Endothelial cell (in vitro differentiated cells): ENCODE measurements around the gene MRFAP1. TPM values are rescaled to one million over a fixed set of nuclear protein-coding genes. Genes with fewer than 3 reads are reported as not detected.

Experiments
- DNase-seq: peaks from one replicate; pipeline ENCODE4 v3.0.0; 2021; ENCODE audit warnings: low spot score
- H3K27ac Mint-ChIP-seq: one replicate; pipeline ENCODE4 v1.8.0; 2021; ENCODE audit warnings: mixed read lengths, inconsistent platforms; ENCODE audit not compliant: unreplicated experiment
- H3K27me3 Mint-ChIP-seq: one replicate; pipeline ENCODE4 v1.8.0; 2021; ENCODE audit warnings: mild to moderate bottlenecking, moderate library complexity, mixed read lengths, inconsistent platforms; ENCODE audit not compliant: unreplicated experiment
- H3K36me3 Mint-ChIP-seq: one replicate; pipeline ENCODE4 v1.8.0; 2021; ENCODE audit warnings: mild to moderate bottlenecking, low read depth, mixed read lengths, inconsistent platforms; ENCODE audit not compliant: unreplicated experiment
- H3K4me1 Mint-ChIP-seq: one replicate; pipeline ENCODE4 v1.8.0; 2021; ENCODE audit warnings: mild to moderate bottlenecking, mixed read lengths, inconsistent platforms; ENCODE audit not compliant: unreplicated experiment
- H3K4me3 Mint-ChIP-seq: one replicate; pipeline ENCODE4 v1.8.0; 2021; ENCODE audit warnings: mild to moderate bottlenecking, mixed read lengths, inconsistent platforms; ENCODE audit not compliant: unreplicated experiment
- H3K9me3 Mint-ChIP-seq: one replicate; pipeline ENCODE4 v1.8.0; 2021; ENCODE audit warnings: mixed read lengths, inconsistent platforms; ENCODE audit not compliant: unreplicated experiment
- total RNA-seq: library from RNA; stranded (reverse); fragmentation: NEBNext Ultra II Directional; extraction: Animal tissue kit (Norgen Biotek cat#: 25700); gene quantifications from one replicate; pipeline ENCODE4 v1.2.1, GENCODE V29; 2021; ENCODE audit not compliant: unreplicated experiment
- TF ChIP-seq, protein P1 (sequence below): fragments of 200-600 bp; sonication (generic); IDR thresholded peaks from one replicate; pipeline ENCODE4 v1.5.0; 2021; ENCODE audit warnings: antibody characterized with exemption; ENCODE audit not compliant: unreplicated experiment

The MRFAP1 gene
- total RNA-seq, 1 donor from 2014 or later: 226 TPM

DNA sequence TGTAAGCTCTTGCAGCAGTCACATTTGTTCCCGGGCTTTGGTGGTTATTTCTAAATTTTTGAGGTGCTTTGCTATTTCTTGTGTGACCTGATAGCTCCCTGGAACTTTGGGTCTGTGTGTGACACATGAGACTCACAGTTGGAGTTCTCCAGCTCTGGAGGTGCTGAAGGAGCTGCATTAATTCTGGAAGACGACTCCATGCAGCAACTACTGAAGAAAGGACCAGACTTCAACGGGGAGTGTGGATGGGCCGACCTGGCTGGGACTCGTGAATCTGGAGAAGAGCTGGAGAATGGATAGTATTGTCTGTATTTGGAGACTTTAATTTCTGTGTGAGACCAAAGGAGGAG, 1.5 kb downstream of the MRFAP1 start:
- Mint-ChIP-seq H3K27ac (peak overlapping the region; percentile 97), H3K27me3 (peaks cover 11% of the 10 kb centered on the region)

DNA sequence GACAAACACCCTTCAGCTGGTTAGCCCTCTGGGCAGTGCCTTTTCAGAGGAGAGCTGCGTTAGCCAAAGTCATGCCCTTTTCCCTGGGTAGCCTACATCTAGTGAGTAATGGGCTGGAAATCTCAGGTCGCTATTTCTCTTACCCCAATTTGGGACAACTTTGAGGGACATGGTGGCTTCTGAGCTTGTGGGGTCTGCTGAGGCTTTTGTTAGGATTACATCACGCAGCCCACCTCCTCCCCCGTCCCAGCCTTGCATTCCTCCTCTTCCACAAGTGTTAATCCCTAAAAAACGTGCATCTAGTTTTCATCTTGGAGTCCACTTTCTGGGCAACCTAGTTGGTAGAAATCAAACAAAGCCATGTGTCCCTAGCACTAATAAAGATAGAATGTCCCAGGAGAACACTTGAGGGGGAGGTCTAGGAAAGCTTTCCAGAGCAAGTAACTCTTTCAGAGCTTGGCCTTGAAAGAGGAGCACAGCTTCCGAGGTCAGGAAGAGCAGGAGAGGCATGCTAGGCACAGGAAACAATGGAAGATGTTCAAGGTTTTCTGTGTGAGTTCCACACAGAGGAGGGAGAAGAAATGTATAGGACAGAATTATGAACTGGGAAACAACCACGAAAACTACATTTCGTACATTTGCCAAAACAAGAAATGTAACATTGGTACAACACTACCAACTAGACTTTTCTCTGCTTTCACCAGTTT, 2.8 kb downstream of the MRFAP1 start:
- Mint-ChIP-seq H3K27me3 (peaks cover 14% of the 10 kb centered on the region), H3K4me1 (peaks cover 26% of the 10 kb centered on the region), H3K27ac (peak overlapping the region; percentile 62), H3K4me3 (no peak overlapping the region), H3K36me3 (peaks cover 16% of the 10 kb centered on the region), H3K9me3 (no peaks in the 10 kb centered on the region)
- TF ChIP-seq, protein P1, sequence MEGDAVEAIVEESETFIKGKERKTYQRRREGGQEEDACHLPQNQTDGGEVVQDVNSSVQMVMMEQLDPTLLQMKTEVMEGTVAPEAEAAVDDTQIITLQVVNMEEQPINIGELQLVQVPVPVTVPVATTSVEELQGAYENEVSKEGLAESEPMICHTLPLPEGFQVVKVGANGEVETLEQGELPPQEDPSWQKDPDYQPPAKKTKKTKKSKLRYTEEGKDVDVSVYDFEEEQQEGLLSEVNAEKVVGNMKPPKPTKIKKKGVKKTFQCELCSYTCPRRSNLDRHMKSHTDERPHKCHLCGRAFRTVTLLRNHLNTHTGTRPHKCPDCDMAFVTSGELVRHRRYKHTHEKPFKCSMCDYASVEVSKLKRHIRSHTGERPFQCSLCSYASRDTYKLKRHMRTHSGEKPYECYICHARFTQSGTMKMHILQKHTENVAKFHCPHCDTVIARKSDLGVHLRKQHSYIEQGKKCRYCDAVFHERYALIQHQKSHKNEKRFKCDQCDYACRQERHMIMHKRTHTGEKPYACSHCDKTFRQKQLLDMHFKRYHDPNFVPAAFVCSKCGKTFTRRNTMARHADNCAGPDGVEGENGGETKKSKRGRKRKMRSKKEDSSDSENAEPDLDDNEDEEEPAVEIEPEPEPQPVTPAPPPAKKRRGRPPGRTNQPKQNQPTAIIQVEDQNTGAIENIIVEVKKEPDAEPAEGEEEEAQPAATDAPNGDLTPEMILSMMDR: no peak
- DNase-seq: no peak

More for the DNA sequence above, 1.5 kb downstream of the MRFAP1 start:
- no peak for DNase-seq
- H3K4me3 Mint-ChIP-seq: peak overlapping the region; percentile 100
- peaks cover 26% of the 10 kb centered on the region for H3K4me1 Mint-ChIP-seq
- TF ChIP-seq, protein P1: no peak
- H3K36me3 Mint-ChIP-seq: peaks cover 16% of the 10 kb centered on the region
- no peaks in the 10 kb centered on the region for H3K9me3 Mint-ChIP-seq

DNA sequence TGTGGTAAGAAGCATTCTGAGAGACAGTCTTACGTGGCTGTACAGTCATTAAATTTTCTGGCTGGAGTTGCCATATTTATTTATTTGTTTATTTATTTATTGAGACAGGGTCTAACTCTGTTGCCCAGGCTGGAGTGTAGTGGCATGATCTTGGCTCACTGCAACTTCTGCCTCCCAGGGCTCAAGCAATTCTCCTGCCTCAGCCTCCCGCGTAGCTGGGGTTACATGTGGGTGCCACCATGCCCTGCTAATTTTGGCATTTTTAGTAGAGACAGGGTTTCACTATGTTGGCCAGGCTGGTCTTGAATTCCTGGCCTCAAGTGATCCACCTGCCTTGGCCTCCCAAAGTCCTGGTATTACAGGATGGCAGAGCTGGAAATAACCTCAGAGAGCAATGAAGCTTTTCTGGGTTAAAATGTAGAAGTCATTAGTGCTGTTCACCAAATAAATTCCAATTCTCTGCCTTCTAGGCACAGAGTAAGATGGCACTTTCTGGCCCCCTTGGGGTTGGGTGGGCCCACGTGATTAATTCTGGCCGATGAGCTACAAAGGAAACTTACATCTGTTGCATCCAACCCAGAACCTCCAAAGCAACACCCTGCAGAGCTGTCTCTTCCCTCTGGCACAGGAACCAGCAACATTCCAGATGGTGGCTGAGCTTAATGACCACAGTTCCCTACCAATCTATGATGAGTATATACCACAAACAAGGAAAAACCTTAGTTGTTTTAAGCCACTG, 4.5 kb downstream of the MRFAP1 start:
- DNase-seq: no peak
- Mint-ChIP-seq H3K27me3 (peaks cover 14% of the 10 kb centered on the region), H3K27ac (no peak overlapping the region), H3K9me3 (no peaks in the 10 kb centered on the region), H3K4me3 (no peak overlapping the region), H3K4me1 (peaks cover 26% of the 10 kb centered on the region), H3K36me3 (peaks cover 16% of the 10 kb centered on the region)
- TF ChIP-seq, protein P1: no peak

- Mint-ChIP-seq H3K27me3 (peaks cover 8% of the 10 kb centered on the region), H3K4me3 (no peak overlapping the region), H3K9me3 (no peaks in the 10 kb centered on the region), H3K4me1 (peaks cover 9% of the 10 kb centered on the region), H3K27ac (no peak overlapping the region), H3K36me3 (peaks cover 2% of the 10 kb centered on the region)
- DNase-seq: no peak
- TF ChIP-seq, protein P1: no peak
These were observed 6.7 kb downstream of the MRFAP1 start for GRCh38 chr4:6647169-6647568.
